Activated CD4-positive, alpha-beta T cell treated with anti-CD3 and anti-CD28 coated beads for 36 hours (primary cell): Measurements from ENCODE around the gene PTGR1. TPM values are rescaled to one million over a fixed set of nuclear protein-coding genes. Genes with fewer than 3 reads are reported as not detected.

Experiments used
- ATAC-seq: fragments of 200-7000 bp; cut with Tn5 transposase; one replicate; pipeline ENCODE4 v1.10.0; 2021; ENCODE audit warnings: mild to moderate bottlenecking, moderate library complexity
- CTCF ChIA-PET: fragments of 350-600 bp; sonication (Branson Sonifier 250); formaldehyde crosslinking; loops from one replicate; lab custom pipeline; 2021; ENCODE audit warnings: antibody characterized with exemption; lab: Charles Lee
- POLR2A ChIA-PET: fragments of 350-600 bp; sonication (Branson Sonifier 250); formaldehyde crosslinking; loops from one replicate; lab custom pipeline; 2021; ENCODE audit warnings: antibody characterized with exemption, inconsistent platforms; lab: Charles Lee
- DNase-seq: peaks from one replicate; pipeline ENCODE4 v3.0.0-alpha.2; 2020
- H3K27ac Mint-ChIP-seq: one replicate; pipeline ENCODE4 v1.8.0; 2021; ENCODE audit warnings: mixed read lengths
- H3K27me3 Mint-ChIP-seq: one replicate; pipeline ENCODE4 v1.8.0; 2021; ENCODE audit warnings: mixed read lengths
- H3K36me3 Mint-ChIP-seq: one replicate; pipeline ENCODE4 v1.8.0; 2021; ENCODE audit warnings: low read depth, mixed read lengths
- H3K4me1 Mint-ChIP-seq: one replicate; pipeline ENCODE4 v1.8.0; 2021; ENCODE audit warnings: mixed read lengths
- H3K4me3 Mint-ChIP-seq: one replicate; pipeline ENCODE4 v1.8.0; 2021; ENCODE audit warnings: mild to moderate bottlenecking, moderate library complexity, mixed read lengths
- H3K9me3 Mint-ChIP-seq: one replicate; pipeline ENCODE4 v1.8.0; 2021; ENCODE audit warnings: low read depth, mixed read lengths
- intact Hi-C, 2 experiments: fragments of 100-400 bp; cut with DNase I in 1 of 2; cut with micrococcal nuclease in 1 of 2; formaldehyde crosslinking; loops; one replicate each; pipeline versions ENCODE4 v1.14.2 to v1.15.1; 2022 to 2024; cut with DNase I, micrococcal nuclease
- total RNA-seq, 2 experiments: library from RNA; stranded (reverse); gene quantifications; one replicate each; pipeline ENCODE4 v1.2.3, GENCODE V29; 2021

PTGR1 gene
- total RNA-seq, 2 experiments from 2014 or later, result 3.9 to 4.7 TPM

DNA sequence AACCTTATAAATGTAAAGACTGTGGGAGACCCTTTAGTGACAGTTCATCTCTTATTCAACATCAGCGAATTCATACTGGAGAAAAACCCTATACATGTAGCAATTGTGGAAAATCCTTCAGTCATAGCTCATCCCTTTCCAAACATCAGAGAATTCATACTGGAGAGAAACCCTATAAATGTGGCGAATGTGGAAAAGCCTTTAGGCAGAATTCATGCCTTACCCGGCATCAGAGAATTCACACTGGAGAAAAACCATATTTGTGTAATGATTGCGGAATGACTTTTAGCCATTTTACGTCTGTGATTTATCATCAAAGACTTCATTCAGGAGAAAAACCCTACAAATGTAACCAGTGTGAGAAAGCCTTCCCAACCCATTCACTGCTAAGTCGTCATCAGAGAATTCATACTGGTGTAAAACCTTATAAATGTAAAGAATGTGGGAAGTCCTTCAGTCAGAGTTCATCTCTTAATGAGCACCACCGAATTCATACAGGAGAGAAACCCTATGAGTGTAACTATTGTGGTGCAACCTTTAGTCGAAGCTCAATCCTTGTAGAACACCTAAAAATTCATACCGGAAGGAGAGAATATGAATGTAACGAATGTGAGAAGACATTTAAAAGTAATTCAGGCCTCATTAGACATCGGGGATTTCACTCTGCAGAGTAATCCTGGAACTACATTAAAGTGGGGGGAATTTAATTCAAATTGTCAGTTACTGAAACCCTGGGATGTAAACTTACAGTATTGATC is 56.8 kb downstream of the PTGR1 start:
- ChIA-PET POLR2A (interaction anchor here (1.1 kb wide), 1 partner anchor 229 kb away, joined by 5 read pairs; no protein-coding TSS in a partner anchor), CTCF (no interaction called here)
- Mint-ChIP-seq H3K9me3 (peaks cover 58% of the 10 kb centered on the region), H3K4me3 (no peak overlapping the region), H3K27ac (no peak overlapping the region), H3K27me3 (no peaks in the 10 kb centered on the region), H3K36me3 (peaks cover 74% of the 10 kb centered on the region), H3K4me1 (no peaks in the 10 kb centered on the region)
- intact Hi-C loops, result loop anchor here in 1 of 2 experiments (10.0 kb wide), 1 partner anchor 1502 kb away; no protein-coding TSS in a partner anchor
- DNase-seq (no peak), ATAC-seq (no peak)

DNA sequence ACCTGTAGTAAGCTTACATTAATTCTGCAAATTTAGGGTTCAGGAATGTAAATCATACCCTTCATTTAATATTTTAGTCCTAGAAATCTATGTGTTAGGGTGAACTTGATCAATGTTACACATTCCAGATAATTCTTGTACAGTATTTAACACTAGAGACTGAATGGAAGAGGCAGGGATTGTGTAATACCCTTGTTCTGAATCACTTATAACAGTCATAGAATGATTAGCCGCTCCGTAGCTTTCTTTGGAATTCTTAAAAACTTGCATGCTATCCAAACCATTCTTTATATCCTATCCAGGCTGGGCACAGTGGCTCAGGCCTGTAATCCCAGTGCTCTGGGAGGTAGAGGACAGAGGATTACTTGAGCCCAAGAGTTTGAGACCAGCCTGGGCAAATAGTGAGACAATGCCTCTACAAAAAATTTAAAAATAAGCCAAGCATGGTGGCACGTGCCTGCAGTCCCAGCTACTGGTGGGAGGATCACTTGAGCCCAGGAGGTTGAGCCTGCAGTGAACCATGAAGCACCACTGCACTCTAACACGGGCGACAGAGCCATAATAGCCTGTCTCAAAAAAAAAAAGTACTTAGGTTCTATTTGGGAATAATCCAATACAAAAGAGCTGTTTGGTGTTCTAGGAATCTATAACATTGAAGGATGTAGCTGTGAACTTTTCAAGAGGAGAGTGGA is 66.2 kb downstream of the PTGR1 start:
- intact Hi-C loops, result no loop called here
- Mint-ChIP-seq H3K36me3 (peaks cover 65% of the 10 kb centered on the region), H3K27me3 (no peaks in the 10 kb centered on the region), H3K27ac (no peak overlapping the region), H3K4me3 (no peak overlapping the region), H3K4me1 (no peaks in the 10 kb centered on the region), H3K9me3 (peaks cover 26% of the 10 kb centered on the region)
- CTCF ChIA-PET, result no interaction called here
- POLR2A ChIA-PET, result interaction anchor here (0.6 kb wide), 1 partner anchor 40 kb away, joined by 3 read pairs; no protein-coding TSS in a partner anchor
- no peak for ATAC-seq
- DNase-seq, result no peak

DNA sequence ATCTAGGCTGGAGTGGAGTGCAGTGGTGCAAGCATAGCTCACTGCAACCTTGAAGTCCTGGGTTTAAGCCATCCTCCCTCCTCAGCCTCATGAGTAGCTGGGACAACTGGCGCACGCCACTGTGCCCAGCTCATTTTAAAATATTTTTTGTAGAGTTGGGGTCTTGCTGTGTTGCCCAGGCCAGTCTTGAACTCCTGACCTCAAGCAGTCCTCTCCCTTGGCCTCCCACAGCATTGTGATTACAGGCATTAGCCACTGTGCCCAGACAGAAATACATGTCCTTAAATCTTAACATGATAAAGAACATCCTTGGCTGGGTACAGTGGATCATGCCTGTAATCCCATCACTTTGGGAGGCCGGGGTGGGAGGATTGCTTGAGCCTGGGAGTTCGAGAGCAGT is 67.7 kb downstream of the PTGR1 start:
- ChIA-PET POLR2A (no interaction called here), CTCF (interaction anchor here (0.7 to 1.1 kb wide), 2 partner anchors 11 to 226 kb away, joined by 3 to 5 read pairs; no protein-coding TSS in a partner anchor)
- H3K27ac Mint-ChIP-seq, result no peak overlapping the region
- H3K4me1 Mint-ChIP-seq, result peaks cover 6% of the 10 kb centered on the region
- intact Hi-C loops, result no loop called here
- H3K27me3 Mint-ChIP-seq, result no peaks in the 10 kb centered on the region
- DNase-seq (no peak), ATAC-seq (no peak)
- peaks cover 25% of the 10 kb centered on the region for H3K9me3 Mint-ChIP-seq
- no peak overlapping the region for H3K4me3 Mint-ChIP-seq
- H3K36me3 Mint-ChIP-seq, result peaks cover 60% of the 10 kb centered on the region

DNA sequence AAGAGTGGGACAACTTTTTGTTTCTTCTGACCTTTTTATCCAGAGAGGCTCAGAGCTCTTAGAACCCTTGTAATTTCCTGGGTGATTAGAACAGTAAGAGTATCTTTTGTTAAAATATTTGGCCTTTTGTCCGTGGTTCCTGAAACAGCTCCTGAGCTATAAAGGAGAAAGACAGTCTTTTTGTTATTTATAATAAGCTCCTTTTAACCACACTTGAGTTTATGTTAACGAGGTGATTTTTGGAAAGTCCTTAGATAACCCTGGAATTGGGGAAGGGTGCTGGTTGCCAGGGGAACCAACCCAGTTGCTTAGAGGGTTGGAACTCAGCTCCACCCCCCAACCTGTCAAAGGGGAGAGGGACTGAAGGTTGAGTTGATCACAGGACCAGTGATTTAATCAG is 69.7 kb downstream of the PTGR1 start:
- no peaks in the 10 kb centered on the region for H3K27me3 Mint-ChIP-seq
- ChIA-PET CTCF (no interaction called here), POLR2A (interaction anchor here (1.1 kb wide), 1 partner anchor 80 kb away, joined by 3 read pairs; no protein-coding TSS in a partner anchor)
- no peak overlapping the region for H3K4me3 Mint-ChIP-seq
- H3K4me1 Mint-ChIP-seq, result peaks cover 18% of the 10 kb centered on the region
- peaks cover 18% of the 10 kb centered on the region for H3K9me3 Mint-ChIP-seq
- H3K27ac Mint-ChIP-seq, result no peak overlapping the region
- intact Hi-C loops, result loop anchor here in 1 of 2 experiments (5.0 kb wide), 2 partner anchors 103 to 133 kb away; partner anchors contain the start of genes DNAJC25 and GNG10
- DNase-seq (no peak), ATAC-seq (no peak)
- peaks cover 50% of the 10 kb centered on the region for H3K36me3 Mint-ChIP-seq

DNA sequence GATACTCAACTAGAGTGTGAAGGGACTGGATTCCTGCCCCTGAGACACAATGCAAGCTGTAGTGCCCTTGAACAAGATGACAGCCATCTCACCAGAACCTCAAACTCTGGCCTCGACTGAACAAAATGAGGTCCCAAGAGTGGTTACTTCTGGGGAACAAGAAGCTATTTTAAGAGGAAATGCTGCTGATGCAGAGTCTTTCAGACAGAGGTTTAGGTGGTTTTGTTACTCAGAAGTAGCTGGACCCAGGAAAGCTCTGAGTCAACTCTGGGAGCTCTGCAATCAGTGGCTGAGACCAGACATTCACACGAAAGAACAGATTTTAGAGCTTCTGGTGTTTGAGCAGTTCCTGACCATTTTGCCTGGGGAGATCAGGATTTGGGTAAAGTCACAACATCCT is 72.1 kb downstream of the PTGR1 start:
- ChIA-PET POLR2A (no interaction called here), CTCF (no interaction called here)
- intact Hi-C loops, result loop anchor here in 1 of 2 experiments (5.0 kb wide), 2 partner anchors 105 to 135 kb away; partner anchors contain the start of genes DNAJC25 and GNG10
- Mint-ChIP-seq H3K27ac (no peak overlapping the region), H3K4me3 (no peak overlapping the region), H3K9me3 (peaks cover 3% of the 10 kb centered on the region), H3K4me1 (peaks cover 25% of the 10 kb centered on the region), H3K27me3 (no peaks in the 10 kb centered on the region), H3K36me3 (peaks cover 27% of the 10 kb centered on the region)
- ATAC-seq, result peak; percentile 43
- DNase-seq, result peak; percentile 13

DNA sequence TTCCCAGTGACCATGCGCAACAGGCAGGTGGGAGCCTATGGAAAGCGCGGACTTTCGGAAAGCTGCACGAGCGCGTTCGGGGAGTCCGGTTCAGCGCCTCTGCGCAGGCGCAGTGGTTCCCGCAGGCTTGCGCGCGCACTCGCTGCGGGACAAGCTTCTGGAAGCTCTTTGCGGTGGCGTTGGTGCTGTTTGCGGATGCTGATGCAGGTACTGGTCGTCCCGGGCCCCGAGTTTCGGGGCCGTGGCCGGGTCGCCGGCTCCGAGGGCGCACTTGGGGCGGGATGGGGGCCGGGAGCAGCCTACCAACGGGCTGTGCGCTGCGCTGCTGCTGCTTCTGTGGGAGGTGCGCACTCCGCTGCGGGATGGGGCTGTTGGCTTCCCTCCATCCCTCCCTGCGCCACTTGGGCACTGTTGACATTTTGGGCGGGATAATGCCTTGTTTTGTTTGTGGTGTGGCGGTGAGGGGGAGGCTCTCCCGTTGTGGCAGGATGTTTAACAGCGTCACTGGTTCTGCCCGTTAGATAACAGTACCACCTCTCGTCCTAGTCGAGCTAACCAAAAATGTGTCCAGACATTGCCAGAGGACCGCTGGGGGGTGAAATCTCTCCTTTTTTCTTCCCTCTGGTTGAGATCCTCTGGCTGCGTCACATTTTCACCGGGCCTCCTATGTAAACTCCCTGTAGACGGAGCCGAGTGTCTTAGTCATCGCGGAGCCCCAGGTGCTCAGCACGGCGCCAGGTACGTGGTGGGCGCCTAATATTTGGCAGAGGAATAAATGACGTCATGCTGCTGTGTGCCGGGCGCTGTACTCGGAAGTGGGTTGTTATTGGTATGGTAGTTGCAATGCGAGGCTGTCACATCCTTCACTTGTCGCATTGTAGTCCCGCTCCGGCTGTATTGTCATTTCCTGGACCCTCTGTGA is 74.1 kb downstream of the PTGR1 start, which contains the start of gene ZNF483:
ZNF483 (plus strand) TSS at position 124 of the 922 bp plus-strand sequence. CDS start 2,217 bp downstream, outside the sequence.
- DNase-seq (peak; percentile 80), ATAC-seq (peak; percentile 71)
- peak within 1 kb of the TSS; percentile 90 for H3K4me3 Mint-ChIP-seq
- peaks cover 19% of the 10 kb centered on the region for H3K36me3 Mint-ChIP-seq
- POLR2A ChIA-PET, result interaction anchor here (0.9 to 1.0 kb wide), 2 partner anchors 106 to 116 kb away, joined by 3 read pairs; partner anchors contain the start of gene DNAJC25
- H3K27me3 Mint-ChIP-seq, result no peaks in the 10 kb centered on the region
- H3K9me3 Mint-ChIP-seq, result no peaks in the 10 kb centered on the region
- peak within 1 kb of the TSS; percentile 87 for H3K27ac Mint-ChIP-seq
- intact Hi-C loops, result loop anchor here (1.0 to 5.0 kb wide), 3 partner anchors 42 to 137 kb away; partner anchors contain the start of genes DNAJC25 (in 1 of the 2) and GNG10 (in 1 of the 2)
- CTCF ChIA-PET, result interaction anchor here (0.7 to 1.1 kb wide), 2 partner anchors 101 to 713 kb away, joined by 3 to 4 read pairs; no protein-coding TSS in a partner anchor
- H3K4me1 Mint-ChIP-seq, result peaks cover 25% of the 10 kb centered on the region

DNA sequence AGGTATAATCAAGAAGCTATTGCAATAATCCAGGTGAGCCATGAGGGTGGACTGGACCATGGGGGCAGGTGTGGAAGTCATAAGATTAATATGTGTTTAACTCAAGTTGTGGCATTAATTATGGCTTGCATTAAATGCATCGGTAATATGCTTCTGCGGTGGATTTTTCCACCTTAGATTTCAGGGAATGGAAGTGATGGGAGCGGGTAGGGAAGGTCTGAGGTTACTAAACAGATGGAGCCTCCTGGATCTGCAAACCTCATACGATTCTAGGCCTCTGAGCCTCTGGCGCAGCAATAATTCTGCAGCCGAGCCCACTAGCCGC is 74.8 kb downstream of the PTGR1 start:
- CTCF ChIA-PET, result interaction anchor here (0.7 to 1.1 kb wide), 2 partner anchors 102 to 713 kb away, joined by 3 to 4 read pairs; no protein-coding TSS in a partner anchor
- DNase-seq (no peak), ATAC-seq (no peak)
- POLR2A ChIA-PET, result interaction anchor here (0.9 kb wide), 1 partner anchor 106 kb away, joined by 3 read pairs; the partner anchor contains the start of gene DNAJC25
- peaks cover 25% of the 10 kb centered on the region for H3K4me1 Mint-ChIP-seq
- intact Hi-C loops, result loop anchor here (1.0 to 5.0 kb wide), 3 partner anchors 41 to 138 kb away; partner anchors contain the start of genes DNAJC25 (in 1 of the 2) and GNG10 (in 1 of the 2)
- H3K4me3 Mint-ChIP-seq, result peak overlapping the region; percentile 90
- peaks cover 13% of the 10 kb centered on the region for H3K36me3 Mint-ChIP-seq
- no peak overlapping the region for H3K27ac Mint-ChIP-seq
- no peaks in the 10 kb centered on the region for H3K27me3 Mint-ChIP-seq
- H3K9me3 Mint-ChIP-seq, result no peaks in the 10 kb centered on the region

DNA sequence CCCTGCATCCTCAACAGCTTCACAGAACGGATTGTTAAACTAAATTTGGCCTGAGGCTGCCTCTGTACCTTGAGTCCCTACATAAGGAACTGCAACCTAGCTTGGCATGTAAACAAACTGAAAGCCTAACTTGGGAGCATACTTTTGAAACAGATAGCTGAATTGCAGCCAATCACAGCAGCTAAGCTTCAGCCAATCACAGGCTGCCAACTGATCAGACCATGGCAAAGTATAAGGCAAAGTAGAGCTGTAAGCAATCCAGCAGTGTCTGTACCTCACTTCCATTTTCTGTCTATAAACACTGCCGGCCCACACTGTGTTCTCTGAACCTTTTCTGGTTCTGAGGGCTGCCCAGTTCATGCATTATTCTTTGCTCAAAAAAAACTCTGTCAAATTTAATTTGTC is 83.4 kb downstream of the PTGR1 start:
- Mint-ChIP-seq H3K4me3 (no peak overlapping the region), H3K27me3 (no peaks in the 10 kb centered on the region), H3K27ac (no peak overlapping the region), H3K4me1 (no peaks in the 10 kb centered on the region), H3K9me3 (peaks cover 2% of the 10 kb centered on the region), H3K36me3 (no peaks in the 10 kb centered on the region)
- ATAC-seq (peak; percentile 49), DNase-seq (no peak)
- CTCF ChIA-PET, result no interaction called here
- POLR2A ChIA-PET, result no interaction called here
- intact Hi-C loops, result no loop called here

DNA sequence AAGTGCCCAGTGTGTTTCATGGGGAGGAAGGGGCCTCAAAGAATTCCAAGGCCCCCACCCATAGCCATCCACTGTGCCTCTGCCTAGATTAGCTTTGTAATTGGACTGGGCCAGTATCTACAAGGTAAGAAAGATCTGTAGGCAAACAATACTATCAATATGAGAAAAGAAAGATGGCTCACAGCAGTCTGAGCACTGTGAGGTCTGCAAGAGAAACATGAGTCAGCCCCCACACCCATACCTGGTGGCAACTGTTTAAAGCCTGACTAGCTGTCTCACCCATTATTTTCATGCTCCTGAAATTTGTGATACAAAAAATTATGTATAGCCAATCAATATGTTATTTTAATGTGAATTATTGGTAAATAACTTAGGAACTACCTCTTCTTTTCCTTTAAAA is 84.5 kb downstream of the PTGR1 start:
- intact Hi-C loops, result no loop called here
- H3K4me3 Mint-ChIP-seq, result no peak overlapping the region
- no peak for DNase-seq
- H3K27ac Mint-ChIP-seq, result no peak overlapping the region
- ChIA-PET CTCF (no interaction called here), POLR2A (no interaction called here)
- peaks cover 6% of the 10 kb centered on the region for H3K9me3 Mint-ChIP-seq
- H3K4me1 Mint-ChIP-seq, result peaks cover 2% of the 10 kb centered on the region
- peaks cover 2% of the 10 kb centered on the region for H3K36me3 Mint-ChIP-seq
- peak; percentile 74 for ATAC-seq
- H3K27me3 Mint-ChIP-seq, result no peaks in the 10 kb centered on the region
